Prostate gland (tissue), 2 donors: ENCODE measurements around the gene RSPH1. TPM values are rescaled to one million over a fixed set of nuclear protein-coding genes. Genes with fewer than 3 reads are reported as not detected.

Source experiments
- DNase-seq: peaks from one replicate; pipeline ENCODE4 v3.0.0-alpha.2; 2019; ENCODE audit warnings: low spot score
- H3K27ac ChIP-seq, 2 donors: fragments of 200-600 bp; sonication (generic); 2 replicates each; pipeline ENCODE4 v1.5.1; 2017 to 2019
- H3K27me3 ChIP-seq: fragments of 200-600 bp; sonication (generic); replicated peaks from 2 replicates; pipeline ENCODE4 v1.5.1; 2019; ENCODE audit not compliant: insufficient read depth
- H3K36me3 ChIP-seq, 2 donors: fragments of 200-600 bp; sonication (generic); 1 replicate in 1 of 2; 2 replicates in 1 of 2; pipeline versions ENCODE4 v1.5.1 to v1.8.1; 2017 to 2019
- H3K4me1 ChIP-seq: fragments of 200-600 bp; sonication (generic); replicated peaks from 2 replicates; pipeline ENCODE4 v1.5.1; 2019
- H3K4me3 ChIP-seq, 2 donors: fragments of 200-600 bp; sonication (generic); 2 replicates each; pipeline ENCODE4 v1.5.1; 2017 to 2019
- H3K9me3 ChIP-seq: fragments of 200-600 bp; sonication (generic); 2 replicates; pipeline ENCODE4 v1.5.1; 2017
- CTCF ChIP-seq, 4 experiments: fragments of 200-600 bp in 2 of 4; fragments of 450-650 bp in 2 of 4; sonication (generic) in 2 of 4; IDR thresholded peaks; 1 replicate in 3 of 4; 2 replicates in 1 of 4; pipeline ENCODE4 v1.5.1; 2016 to 2019; ENCODE audit warnings: antibody characterized with exemption in 4 of 4, mild to moderate bottlenecking in 2 of 4, moderate library complexity in 2 of 4
- POLR2A ChIP-seq: fragments of 450-650 bp; IDR thresholded peaks from one replicate; pipeline ENCODE4 v1.6.1; 2016; ENCODE audit warnings: antibody characterized with exemption, mild to moderate bottlenecking
- POLR2AphosphoS5 ChIP-seq: sonication (generic); formaldehyde crosslinking; IDR thresholded peaks from one replicate; pipeline ENCODE4 v1.6.1; 2017; ENCODE audit warnings: antibody characterized with exemption
- WGBS: methylation state at CpG from one replicate; pipeline ENCODE4 v1.1.5; 2018; 5-methylcytosine and 5-hydroxymethylcytosine counted together
- intact Hi-C: fragments of 100-400 bp; cut with DNase I; formaldehyde crosslinking; loops from one replicate; pipeline ENCODE4 v1.14.2; 2022
- total RNA-seq, 2 donors: library from RNA; depleted of rRNA; stranded (reverse); fragments of >200 nt; gene quantifications; one replicate each; pipeline ENCODE4 v1.1.0, GENCODE V29; 2016

The RSPH1 gene
- total RNA-seq, 2 donors from 2014 or later: 1.6 to 2.6 TPM

GRCh38 chr21:42435833-42436232 is 60.2 kb downstream of the RSPH1 start:
- intact Hi-C loops: no loop called here
- no peaks in the 10 kb centered on the region for H3K27me3 ChIP-seq

GRCh38 chr21:42435401-42435800 is 60.6 kb downstream of the RSPH1 start:
- DNase-seq: no peak
- no peaks in the 10 kb centered on the region for H3K36me3 ChIP-seq
- intact Hi-C loops: no loop called here
- H3K4me3 ChIP-seq: no peak overlapping the region
- no peak for TF ChIP-seq POLR2A
- TF ChIP-seq CTCF (IDR thresholded peaks at IDR 0.05): no peak
- no peak for TF ChIP-seq POLR2AphosphoS5
- WGBS: 52% methylated on average over 4 of the region's 4 CpGs
- H3K27ac ChIP-seq: no peak overlapping the region
- H3K9me3 ChIP-seq: no peaks in the 10 kb centered on the region
- H3K27me3 ChIP-seq: no peaks in the 10 kb centered on the region
- no peaks in the 10 kb centered on the region for H3K4me1 ChIP-seq

More at GRCh38 chr21:42435833-42436232, 60.2 kb downstream of the RSPH1 start:
- no peaks in the 10 kb centered on the region for H3K36me3 ChIP-seq
- no peak for DNase-seq
- no peak for TF ChIP-seq POLR2A
- no peak for TF ChIP-seq CTCF (IDR thresholded peaks at IDR 0.05)
- no peak for TF ChIP-seq POLR2AphosphoS5
- no peaks in the 10 kb centered on the region for H3K4me1 ChIP-seq
- H3K9me3 ChIP-seq: no peaks in the 10 kb centered on the region
- no peak overlapping the region for H3K4me3 ChIP-seq
- H3K27ac ChIP-seq: no peak overlapping the region

GRCh38 chr21:42434884-42435283 is 61.1 kb downstream of the RSPH1 start:
- no peaks in the 10 kb centered on the region for H3K36me3 ChIP-seq
- no peaks in the 10 kb centered on the region for H3K9me3 ChIP-seq
- H3K27me3 ChIP-seq: no peaks in the 10 kb centered on the region
- no peak for DNase-seq
- no peak overlapping the region for H3K4me3 ChIP-seq
- WGBS: 33% methylated on average over 3 of the region's 3 CpGs
- intact Hi-C loops: no loop called here
- TF ChIP-seq POLR2A (no peak), CTCF (IDR thresholded peaks at IDR 0.05) (no peak), POLR2AphosphoS5 (no peak)
- no peak overlapping the region for H3K27ac ChIP-seq
- H3K4me1 ChIP-seq: no peaks in the 10 kb centered on the region

- H3K9me3 ChIP-seq: no peaks in the 10 kb centered on the region
- no peak for TF ChIP-seq CTCF (IDR thresholded peaks at IDR 0.05)
- TF ChIP-seq POLR2AphosphoS5: no peak
- TF ChIP-seq POLR2A: no peak
- intact Hi-C loops: no loop called here
- no peaks in the 10 kb centered on the region for H3K36me3 ChIP-seq
- H3K4me1 ChIP-seq: no peaks in the 10 kb centered on the region
- no peak overlapping the region for H3K4me3 ChIP-seq
- 72% methylated on average over 10 of the region's 10 CpGs for WGBS
- no peaks in the 10 kb centered on the region for H3K27me3 ChIP-seq
- no peak overlapping the region for H3K27ac ChIP-seq
- DNase-seq: no peak
These were observed 62.0 kb downstream of the RSPH1 start for GRCh38 chr21:42433946-42434551.

- Histone ChIP-seq H3K27me3 (no peaks in the 10 kb centered on the region), H3K36me3 (no peaks in the 10 kb centered on the region), H3K4me3 (no peak overlapping the region), H3K27ac (no peak overlapping the region), H3K9me3 (no peaks in the 10 kb centered on the region), H3K4me1 (no peaks in the 10 kb centered on the region)
- intact Hi-C loops: no loop called here
- DNase-seq: no peak
- no peak for TF ChIP-seq CTCF (IDR thresholded peaks at IDR 0.05)
- no peak for TF ChIP-seq POLR2A
- TF ChIP-seq POLR2AphosphoS5: no peak
- WGBS: 48% methylated on average over 1 of the region's 1 CpG
These were observed 63.3 kb downstream of the RSPH1 start for GRCh38 chr21:42432695-42433094.
